RWPE1 (cell line): ENCODE results near the gene ATP2C2.

Experiments
- CTCF ChIA-PET: fragments of 350-600 bp; sonication (Branson Sonifier 250); formaldehyde crosslinking; extraction: SDS; loops from one replicate; lab custom pipeline; 2021; lab: Yijun Ruan, JAX
- POLR2A ChIA-PET: fragments of 400-600 bp; formaldehyde crosslinking; extraction: SDS; loops from one replicate; lab custom pipeline; 2020; ENCODE audit warnings: antibody characterized with exemption; ENCODE audit not compliant: low non-redundant PET; lab: Yijun Ruan, JAX
- DNase-seq: peaks from one replicate; pipeline ENCODE4 v3.0.0; 2012; ENCODE audit warnings: low spot score
- H3K27ac ChIP-seq: fragments of 450-650 bp; 2 replicates; pipeline ENCODE4 v1.5.1; 2017
- CTCF ChIP-seq: fragments of 450-650 bp; conservative IDR thresholded peaks from 2 replicates; pipeline ENCODE4 v1.5.1; 2017; ENCODE audit warnings: low read depth, mild to moderate bottlenecking

ATP2C2 gene

GRCh38 chr16:84323606-84324005 lies 44.7 kb upstream of the ATP2C2 start:
- no peak for DNase-seq
- CTCF ChIA-PET: no interaction called here
- POLR2A ChIA-PET: no interaction called here
- no peak overlapping the region for H3K27ac ChIP-seq
- no peak for TF ChIP-seq CTCF

GRCh38 chr16:84324434-84325262 lies 43.7 kb upstream of the ATP2C2 start:
- DNase-seq: no peak
- no peak for TF ChIP-seq CTCF
- H3K27ac ChIP-seq: no peak overlapping the region
- CTCF ChIA-PET: no interaction called here
- POLR2A ChIA-PET: no interaction called here

GRCh38 chr16:84326545-84326944 lies 41.8 kb upstream of the ATP2C2 start:
- CTCF ChIA-PET: no interaction called here
- POLR2A ChIA-PET: no interaction called here
- no peak for DNase-seq
- H3K27ac ChIP-seq: no peak overlapping the region
- no peak for TF ChIP-seq CTCF

- ChIA-PET CTCF (no interaction called here), POLR2A (no interaction called here)
- H3K27ac ChIP-seq: no peak overlapping the region
- TF ChIP-seq CTCF: no peak
- DNase-seq: no peak
These were observed 40.3 kb upstream of the ATP2C2 start for GRCh38 chr16:84327926-84328505.

GRCh38 chr16:84329016-84329415 lies 39.3 kb upstream of the ATP2C2 start:
- ChIA-PET POLR2A (no interaction called here), CTCF (no interaction called here)
- no peak for DNase-seq
- TF ChIP-seq CTCF: no peak
- no peak overlapping the region for H3K27ac ChIP-seq

GRCh38 chr16:84329843-84330684 lies 38.3 kb upstream of the ATP2C2 start:
- ChIA-PET CTCF (no interaction called here), POLR2A (no interaction called here)

More at GRCh38 chr16:84329843-84330684, 38.3 kb upstream of the ATP2C2 start:
- no peak for DNase-seq
- no peak for TF ChIP-seq CTCF
- H3K27ac ChIP-seq: no peak overlapping the region
